NCI-H1436 treated with DMSO at 0.1 percent for 48 hours (cell line): ENCODE data around the gene MRPL53.
"Not testable (repeated sequence)": the region's sequence is repeated elsewhere in the genome, so short reads cannot be mapped to it uniquely, and the experiment has no call there.

ENCODE experiments used
- DNase-seq: peaks from one replicate; lab custom pipeline; 2025; lab: John Stamatoyannopoulos, UW

MRPL53 gene

DNA sequence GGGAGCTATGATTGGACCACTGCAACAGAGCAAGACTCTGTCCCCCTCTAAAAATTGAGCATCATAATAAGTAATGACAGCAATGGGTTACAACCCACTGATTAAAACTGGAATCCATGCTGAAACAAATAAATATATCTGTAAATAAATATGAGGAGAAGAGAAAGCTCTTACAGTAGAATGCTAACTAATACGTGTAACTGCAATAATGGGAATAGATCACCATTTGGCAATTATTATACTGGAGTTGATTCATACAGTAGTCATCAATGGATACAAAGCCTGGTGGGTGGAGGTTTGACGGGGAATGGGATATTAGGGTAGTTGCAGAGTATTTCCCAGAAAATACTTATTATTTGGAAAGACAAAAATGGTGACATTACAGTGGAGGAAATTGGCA, 23.7 kb downstream of the MRPL53 start:
- DNase-seq: no peak

DNA sequence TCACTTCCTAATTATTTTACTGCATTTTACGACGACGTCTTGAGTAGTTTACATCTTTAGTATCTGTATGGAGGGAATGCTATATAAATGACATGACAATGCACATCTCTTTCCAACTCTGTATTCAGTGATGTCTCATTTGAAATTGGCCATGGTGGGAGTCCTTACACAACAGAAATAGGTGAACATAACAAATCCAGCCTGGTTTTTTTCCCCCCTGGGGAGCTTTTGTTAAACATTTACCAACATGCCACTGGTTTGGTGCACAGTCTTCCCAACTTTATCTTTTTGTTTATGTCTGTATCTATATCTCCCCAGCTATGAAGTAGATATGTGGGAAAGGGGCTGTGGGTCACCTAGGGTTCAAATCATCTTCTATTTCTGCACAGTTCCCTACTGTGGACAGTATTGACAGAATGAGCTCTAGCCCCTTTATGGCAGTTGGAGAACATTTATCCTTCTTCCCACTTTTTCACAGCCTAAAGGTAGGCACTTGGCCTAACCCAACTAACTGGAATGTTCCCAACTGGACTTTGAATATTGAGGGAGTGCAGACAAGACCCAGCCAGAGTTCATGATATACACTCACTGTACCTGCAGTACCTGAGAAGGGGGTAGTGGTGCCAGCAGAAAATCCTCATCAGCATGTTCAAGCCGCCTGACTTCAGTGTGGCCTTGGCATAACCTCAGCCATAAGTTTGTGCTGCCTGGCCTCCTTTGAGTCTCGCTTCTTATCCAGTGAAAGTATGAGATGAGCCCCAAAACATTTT, 25.1 kb downstream of the MRPL53 start:
- DNase-seq: no peak

DNA sequence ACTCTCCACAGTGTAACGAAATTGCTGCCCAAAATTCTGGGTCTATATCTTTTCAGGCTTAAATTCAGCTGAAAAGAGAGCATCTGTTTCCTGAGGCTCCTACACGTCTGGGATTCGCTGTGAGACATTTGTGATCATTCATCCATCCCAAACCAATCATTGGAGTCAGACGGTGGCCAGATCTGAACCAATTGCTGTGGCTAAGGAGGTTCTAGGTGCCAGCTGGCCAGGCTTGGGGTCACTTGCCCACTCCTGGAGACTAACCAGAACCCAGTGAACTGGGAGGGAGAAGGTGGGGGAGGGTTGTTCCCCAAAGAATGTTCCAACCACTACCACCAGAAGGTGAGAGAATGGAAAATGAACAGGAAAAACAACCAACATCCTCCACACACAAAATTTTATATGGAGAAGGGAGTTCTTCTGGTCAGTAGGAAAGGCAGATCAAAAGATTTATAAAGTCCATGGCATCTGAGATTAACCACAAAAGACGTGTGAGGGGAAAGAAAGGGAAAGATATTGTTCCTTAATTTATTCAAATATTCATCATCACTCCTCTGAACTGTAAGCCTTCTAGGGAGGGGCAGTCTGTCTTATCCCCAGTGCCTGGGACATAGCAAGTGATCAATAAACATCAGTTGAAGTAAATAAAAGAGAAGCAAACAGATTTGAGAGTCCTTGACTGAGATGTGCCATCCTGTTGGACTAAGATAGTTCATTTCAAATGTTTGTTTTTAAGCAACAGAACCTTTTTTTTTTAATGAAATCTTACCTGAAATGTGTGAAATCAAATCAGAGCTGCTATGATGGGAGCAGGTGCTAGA, 27.8 kb downstream of the MRPL53 start:
- DNase-seq: no peak

DNA sequence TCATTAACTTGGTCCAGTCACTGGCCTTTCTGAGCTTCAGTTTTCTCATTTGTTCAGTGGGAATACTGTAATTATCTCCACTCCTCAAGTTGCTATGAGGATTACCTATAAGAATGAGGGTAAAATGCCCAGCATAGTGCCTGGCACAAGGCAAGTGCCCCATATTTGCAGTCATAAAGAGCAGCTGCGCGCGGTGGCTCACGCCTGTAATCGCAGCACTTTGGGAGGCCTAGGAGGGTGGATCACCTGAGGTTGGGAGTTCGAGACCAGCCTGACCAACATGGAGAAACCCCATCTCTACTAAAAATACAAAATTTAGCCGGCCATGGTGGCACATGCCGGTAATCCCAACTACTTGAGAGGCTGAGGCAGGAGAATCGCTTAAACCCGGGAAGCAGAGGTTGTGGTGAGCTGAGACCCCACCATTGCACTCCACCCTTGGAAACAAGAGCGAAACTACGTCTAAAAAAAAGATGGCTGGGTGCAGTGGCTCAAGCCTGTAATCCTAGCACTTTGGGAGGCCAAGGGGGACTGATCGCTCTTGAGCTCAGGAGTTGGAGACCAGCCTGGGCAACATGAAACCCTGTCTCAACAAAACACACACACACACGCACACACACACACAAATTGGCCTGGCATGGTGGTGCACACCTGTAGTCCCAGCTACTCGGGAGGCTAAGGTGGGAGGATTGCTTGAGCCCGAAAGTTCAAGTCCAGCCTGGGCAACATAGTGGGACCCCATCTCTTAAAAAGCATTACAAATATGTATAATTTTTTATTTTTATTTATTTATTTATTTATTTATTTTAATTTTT, 29.8 kb downstream of the MRPL53 start:
- not testable (repeated sequence) for DNase-seq

DNA sequence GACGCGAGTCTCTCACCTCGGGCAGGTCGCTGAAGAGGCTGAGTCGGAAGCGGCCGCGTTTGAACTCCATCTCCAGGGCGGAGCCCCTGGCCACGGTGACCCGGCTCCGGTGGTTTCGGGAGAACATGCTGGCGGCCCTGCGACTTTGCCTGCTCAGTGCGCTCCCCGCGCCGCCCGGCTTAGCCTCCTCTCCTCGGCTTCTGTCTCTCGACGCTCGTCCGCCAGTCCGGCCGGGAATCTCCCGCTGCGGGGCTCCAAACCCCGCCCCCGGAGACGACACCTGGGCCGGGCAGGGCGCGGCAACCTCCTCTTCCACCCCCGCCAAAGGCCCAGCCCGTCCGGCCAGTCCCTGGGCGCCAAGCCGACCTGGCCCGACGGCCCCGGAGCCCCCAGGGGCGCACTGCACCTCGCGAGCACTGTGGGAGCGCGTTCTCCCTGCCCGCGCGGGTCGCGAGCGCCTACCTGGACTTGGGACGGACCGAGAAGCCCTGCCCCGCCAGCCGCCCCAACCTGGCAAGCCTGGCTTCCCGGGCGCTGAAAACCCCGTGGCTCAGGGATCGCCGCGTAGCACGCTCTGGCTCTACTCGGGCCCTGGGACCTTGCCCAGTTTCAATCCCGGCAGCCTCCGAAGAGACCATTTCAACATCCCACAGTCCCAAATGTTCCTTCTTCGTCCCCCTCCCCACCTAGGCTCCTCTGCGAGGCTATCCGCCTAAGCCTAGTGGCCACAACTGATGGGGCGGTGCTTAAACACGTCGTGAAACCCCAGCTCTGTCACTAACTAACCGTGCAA, 30.6 kb downstream of the MRPL53 start, which contains the start of gene RTKN:
TSS of gene RTKN (minus strand) at position 248 of the 793 bp plus-strand sequence. CDS start at position 127, 121 bp downstream.
- no peak for DNase-seq

DNA sequence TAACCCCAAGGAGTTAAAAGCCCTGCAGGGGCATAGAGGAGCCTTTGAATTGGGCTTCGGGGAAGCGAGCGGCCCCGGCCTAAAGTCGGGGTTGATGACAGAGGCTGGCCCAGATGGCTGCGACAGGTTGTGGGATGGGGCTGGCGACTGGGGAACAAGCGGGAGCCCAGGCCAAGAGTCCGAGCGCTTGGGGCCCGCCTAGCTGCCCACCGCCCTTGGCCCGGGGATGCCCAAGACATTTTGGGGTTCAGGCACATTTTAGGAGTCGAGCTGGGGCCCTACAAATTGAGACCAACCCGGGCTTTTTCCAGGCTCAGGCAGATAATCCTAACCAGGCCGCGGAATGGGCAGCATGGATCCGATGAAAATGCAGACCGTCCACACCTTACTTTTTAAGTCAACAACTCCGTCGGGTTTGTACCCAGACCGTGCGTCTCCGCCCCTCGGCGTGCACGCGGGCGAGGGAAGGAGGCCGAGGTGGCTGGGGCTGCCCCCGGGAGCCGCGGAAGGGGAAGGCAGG, 31.2 kb downstream of the MRPL53 start:
- DNase-seq: no peak

DNA sequence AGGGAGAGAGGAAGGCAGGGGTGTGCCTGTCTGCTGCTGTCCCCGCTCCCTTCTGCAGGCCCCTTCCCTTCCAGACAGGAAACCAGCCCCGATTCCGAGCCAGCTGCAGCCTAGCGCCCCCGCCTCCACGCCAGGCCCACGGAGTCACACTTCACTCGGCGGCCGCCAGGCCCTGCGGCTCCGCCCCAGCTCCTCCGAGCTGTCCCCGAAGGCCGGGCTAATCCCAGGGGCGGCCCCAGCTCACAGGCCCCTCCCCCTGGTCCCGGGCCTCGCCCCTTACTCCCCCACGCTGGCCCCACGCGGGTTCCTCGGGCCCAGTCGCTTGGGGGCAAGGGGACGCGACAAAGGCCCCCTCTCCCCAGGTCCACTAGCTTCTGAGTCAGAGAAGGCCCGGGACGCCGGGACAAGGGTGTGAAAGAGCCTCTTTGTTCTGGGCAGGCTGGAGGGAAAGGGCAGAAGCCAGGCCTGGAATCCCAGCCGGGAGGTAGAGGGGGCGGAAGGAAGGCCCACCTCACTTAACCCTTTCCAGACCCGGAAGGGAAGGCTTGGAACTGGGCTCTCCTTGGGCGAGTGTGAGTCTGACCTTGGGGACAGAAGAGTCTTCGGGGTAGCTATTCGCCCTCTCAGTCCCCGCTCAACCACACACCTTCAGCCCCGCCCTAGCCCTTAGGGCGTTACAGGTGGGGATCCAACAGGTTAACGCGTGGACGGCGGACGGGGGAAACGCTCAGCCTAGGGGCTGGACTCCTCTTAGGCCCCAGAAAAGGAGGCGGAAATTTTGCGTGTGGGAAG, 31.9 kb downstream of the MRPL53 start:
- no peak for DNase-seq

DNA sequence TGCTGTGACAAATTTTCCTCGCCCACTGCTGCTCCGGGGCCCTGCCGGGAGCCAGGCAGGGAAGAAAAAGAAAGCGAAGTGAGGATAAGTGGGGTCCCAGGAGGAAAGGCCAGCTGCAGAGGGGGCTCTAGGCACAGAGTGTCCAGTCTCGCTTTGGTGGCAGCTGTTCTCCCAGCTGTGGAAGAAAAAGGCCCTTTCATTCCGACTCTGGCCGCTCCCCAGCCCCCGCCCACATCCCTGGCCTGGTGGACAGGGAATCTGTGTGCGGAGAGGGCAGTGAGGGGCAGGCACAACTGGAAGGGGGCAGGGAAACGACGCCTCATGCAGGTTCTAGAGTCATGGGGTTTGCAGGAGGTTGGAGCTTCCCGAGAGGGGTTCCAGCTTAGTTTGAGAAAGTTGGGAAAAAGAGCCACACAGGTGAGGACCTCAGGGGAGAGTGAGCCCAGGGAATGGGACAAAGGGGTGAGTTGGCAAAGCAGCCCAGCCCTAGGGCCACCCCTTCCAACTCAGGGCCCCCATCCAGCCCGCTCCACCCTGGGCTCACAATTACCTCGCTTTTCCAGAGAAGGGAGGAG, 32.6 kb downstream of the MRPL53 start:
- DNase-seq: no peak

DNA sequence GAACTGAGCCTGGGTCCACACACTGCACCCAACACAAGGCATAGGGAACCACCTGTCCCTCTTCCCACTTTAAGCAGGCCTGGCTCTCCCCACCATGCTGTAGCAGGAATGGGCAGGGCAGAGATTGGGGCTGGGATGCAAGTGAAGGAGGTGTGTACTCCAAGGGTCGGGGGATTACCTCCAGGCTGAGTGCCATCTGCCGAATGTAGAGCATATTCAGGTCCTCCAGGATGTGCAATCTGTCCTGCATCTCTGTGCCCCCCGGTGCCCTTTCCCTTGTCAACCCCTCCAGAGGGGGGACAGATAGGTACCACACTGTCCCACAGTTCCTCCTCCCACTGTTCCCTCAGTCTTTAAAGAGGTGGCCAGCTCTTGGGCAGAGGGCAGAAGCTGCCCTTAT, 33.1 kb downstream of the MRPL53 start:
- no peak for DNase-seq

DNA sequence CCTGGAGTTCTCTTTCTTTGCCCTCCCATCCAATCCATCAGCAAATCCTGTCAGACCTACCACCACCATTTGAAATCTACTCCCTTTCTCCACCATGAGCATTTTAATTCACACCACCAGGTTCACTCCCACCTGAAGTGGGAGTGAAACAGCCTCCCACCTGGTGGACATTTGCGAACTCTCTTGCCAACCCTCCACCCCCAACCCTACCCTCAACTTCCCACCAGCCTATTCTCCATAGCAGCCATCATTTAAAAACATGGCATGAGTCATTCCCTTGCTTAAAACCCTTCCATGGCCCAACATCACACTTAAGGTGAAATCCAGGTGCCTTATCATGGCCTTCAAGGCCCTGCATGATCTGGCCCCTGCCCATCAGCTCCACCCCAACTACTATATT, 34.2 kb downstream of the MRPL53 start:
- no peak for DNase-seq

DNA sequence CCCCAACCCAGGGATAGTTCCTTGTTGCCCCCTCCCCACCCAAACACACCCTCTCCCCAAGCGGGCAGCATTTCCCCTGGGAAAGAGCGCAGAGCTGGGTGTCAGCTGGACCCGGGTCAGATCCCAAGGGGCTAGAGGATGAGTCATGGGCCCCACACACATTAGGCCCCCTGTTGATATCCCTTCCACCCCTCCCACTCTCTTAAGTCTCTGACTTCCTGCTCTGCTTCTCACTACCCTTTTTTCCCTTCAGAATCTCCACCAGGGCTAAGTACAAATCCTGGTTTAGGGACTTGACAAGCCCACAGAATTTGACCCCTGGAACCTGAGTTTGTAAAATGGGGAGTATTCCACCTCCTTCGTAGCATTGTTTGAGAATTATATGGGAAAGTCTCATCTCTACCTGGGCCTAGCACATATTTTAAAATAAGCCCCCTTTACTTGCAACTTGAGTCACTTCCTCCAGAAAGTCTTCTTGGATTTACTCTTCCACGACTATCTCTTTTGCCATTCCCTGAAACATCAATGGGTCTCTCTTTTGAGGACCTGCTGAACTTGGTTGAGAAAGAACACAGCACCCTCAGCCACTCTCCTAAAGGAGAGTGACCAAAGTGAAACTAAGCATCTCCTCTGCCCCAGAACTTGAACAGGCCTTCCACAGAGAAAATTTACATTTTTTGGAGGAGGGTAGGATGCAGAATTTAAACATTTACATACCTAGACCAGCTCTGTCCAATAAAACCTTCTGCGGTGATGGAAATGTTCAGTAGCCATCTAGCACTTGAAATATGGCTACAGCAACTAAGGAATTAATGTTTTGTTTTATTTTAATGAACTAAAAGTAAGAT, 35.4 kb downstream of the MRPL53 start:
- no peak for DNase-seq

DNA sequence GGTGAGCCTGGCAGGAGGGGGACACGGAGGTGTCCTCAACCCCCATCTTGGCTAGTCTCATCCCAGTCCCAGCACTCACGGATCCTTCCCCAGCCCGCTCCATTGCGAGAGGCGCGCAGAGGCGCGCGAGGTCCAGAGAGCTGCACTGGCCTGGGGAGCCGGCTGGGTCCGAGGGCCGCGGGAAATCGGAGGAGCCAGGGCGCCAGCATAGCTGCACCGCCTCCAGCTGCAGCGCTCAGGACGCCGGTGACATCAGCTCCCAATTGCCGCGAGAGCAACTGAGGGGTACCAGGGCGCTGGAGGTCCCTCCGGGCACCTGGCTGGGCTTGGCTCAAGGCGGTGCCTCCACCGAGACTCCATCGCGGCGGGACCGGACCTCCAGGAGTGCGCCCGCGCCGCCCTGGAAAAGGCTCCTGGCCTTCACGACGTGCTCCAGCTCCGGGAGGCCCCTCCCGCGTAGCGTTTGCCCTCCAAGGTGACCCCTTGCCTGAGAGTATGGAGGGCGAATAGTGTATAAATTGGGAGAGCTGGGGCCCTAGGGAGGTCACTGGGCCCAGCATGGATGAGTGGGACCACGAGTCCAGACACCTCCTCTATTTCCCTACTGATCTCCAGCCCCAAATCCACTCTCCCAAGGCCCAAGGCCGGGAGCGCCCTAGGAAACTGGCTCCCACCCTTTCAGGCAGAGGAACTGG, 36.2 kb downstream of the MRPL53 start:
- DNase-seq: no peak

DNA sequence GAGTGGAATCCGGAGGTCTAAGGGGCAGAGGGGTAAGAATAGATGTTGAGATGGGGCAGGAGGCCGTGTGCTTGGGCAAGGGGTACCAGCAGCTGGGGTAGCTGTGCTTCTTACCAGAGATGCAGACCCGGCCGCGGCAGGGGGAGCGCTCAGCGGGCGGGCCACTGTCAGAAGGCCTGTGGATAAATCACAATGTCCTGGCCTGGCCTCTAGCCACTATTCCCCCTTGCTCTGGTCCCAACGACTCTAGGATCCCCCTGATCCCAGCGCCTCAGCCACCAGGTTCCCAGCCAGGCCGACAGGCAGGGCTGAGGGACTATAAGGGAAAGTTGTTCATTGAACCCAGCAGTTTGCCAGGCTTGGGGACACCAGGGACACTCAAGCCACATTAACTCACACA, 42.0 kb downstream of the MRPL53 start:
- no peak for DNase-seq

DNA sequence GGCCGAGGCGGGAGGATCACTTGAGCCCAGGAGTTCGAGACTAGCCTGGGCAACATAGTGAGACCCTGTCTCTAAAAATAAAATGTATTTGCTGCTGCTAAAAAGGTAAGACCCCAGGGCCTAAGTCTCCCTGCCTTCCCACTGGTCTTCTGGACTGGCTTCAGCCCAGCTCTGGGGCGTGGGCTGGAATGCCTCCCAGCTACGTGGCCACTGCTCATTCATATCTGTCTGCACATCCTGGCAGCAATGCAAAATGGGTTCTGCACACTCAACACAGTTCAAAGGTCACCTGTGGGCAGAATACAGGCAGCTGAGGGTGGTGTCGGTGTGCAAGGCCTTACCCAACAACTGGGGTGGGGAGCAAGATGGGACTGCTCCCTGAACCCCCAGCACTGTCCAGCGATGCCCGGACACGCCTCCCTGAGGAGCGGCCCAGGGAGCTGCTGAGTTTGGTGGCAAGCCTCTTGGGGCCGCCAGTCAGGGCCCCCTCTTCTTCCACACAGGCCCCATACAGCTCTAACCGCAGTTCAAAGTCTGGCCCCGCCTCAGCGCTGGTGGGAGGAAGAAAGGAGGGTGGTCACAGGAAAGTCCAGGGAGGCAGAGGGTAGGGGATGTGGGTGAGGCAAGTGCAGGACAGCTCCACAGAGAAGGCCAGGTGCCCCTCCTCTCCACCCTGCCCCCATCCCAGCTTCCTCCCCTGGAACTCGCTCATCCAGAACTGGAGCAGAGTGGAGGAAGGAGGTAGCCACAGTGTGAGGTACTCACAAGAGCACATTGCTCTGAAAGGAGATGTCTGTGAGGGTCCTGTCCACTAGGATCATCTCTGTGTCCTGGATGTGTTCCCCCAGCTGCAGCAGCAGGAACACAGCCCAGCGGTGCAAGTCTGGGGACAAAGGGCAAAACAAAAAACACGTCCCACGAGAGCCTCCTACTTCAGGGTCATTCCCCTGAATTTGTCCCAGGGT, 42.7 kb downstream of the MRPL53 start:
- no peak for DNase-seq

DNA sequence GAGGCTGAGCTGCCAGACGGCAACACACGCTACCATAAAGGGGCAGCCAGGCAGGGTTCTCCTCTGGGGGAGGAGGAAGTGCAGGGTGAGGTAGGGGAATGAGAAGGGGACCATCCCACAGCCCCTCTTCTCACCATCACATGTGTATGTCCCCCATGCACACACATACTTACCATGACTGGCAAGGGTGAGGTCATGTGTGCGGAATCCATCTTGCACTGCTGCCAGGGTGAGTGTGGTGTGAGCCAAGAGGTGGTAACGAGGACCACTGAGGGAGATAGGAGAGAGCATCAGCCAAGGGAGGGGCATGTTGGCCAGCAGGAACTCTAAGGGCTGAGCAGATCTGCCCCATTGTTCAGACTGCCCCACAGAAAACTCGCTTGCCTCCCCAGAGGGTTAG, 43.8 kb downstream of the MRPL53 start:
- DNase-seq: no peak

DNA sequence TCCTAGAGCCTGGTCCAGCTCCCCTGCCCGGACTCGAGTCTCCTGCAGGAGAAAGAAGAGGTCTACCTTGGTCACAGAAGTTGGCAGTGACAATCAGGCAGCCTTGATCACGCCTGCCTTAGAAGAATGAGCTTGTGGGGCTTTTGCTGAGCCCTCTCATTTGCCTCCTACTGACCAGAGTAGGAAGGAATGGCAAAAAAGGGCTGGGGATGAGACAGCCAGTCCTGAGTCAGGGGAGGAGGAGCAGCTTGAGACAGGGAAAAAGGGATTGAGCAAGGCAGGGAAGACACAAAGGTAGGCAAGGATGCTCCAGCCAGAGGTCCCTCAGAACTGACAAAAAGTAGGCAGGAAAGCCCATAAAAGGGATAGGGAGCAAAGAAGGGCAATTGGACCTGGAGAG, 44.9 kb downstream of the MRPL53 start:
- no peak for DNase-seq

DNA sequence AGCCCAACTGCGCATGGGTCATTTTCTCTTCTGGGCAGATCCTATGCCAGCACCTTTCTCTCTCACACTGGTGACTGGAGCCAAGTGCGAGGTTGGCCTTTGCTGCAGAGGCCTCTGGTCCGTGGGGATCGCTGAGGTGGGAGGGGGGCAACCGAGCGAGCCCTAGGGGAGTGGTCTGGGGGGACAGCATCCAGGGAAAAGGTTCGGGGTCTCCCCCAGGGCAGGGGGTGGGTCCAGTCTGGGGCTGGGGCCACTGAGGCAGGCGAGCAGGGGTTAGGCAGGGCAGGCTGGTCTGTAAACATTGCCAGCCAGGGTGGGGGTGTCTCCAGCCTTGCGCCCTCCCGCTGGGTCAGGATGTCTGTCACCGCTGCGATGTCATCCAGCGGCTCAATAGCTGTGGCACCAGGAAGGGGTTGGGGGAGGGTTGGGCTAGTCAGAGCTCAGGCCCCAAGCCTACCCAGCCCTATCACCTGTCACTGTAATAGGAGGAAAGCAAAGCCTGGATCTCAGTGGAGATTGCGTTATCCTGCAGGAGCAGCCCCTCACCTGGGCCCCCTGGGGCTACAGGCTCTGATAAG, 46.2 kb downstream of the MRPL53 start:
- DNase-seq: no peak
